Sciatic nerve (tissue), 2 donors: ENCODE data around the gene TIGD6. TPM values are rescaled to one million over a fixed set of nuclear protein-coding genes. Genes with fewer than 3 reads are reported as not detected.
A peak's percentile ranks its signal among the peaks of the same experiment; 100 is the strongest.
"Not testable (repeated sequence)": the region's sequence is repeated elsewhere in the genome, so short reads cannot be mapped to it uniquely, and the experiment has no call there.

Experiments used
- ATAC-seq: fragments of 200-7000 bp; cut with Tn5 transposase; one replicate; pipeline ENCODE4 v1.9.1; 2020; ENCODE audit warnings: mild to moderate bottlenecking, moderate library complexity
- DNase-seq: peaks from one replicate; pipeline ENCODE4 v3.0.0-alpha.2; 2020; ENCODE audit warnings: low spot score
- intact Hi-C: fragments of 100-400 bp; cut with DNase I; formaldehyde crosslinking; loops from one replicate; pipeline ENCODE4 v1.14.2; 2022
- total RNA-seq: library from RNA; stranded (reverse); fragmentation: NEBNext Ultra II Directional; extraction: Animal tissue kit (Norgen Biotek cat#: 25700); gene quantifications from one replicate; pipeline ENCODE4 v1.2.1, GENCODE V29; 2021
- donor health status: DM: no; HTN: no; CAD: no.
- donor health status: DM: no; HTN: no; CAD: no.

The TIGD6 gene
- total RNA-seq = 8.2 TPM

DNA sequence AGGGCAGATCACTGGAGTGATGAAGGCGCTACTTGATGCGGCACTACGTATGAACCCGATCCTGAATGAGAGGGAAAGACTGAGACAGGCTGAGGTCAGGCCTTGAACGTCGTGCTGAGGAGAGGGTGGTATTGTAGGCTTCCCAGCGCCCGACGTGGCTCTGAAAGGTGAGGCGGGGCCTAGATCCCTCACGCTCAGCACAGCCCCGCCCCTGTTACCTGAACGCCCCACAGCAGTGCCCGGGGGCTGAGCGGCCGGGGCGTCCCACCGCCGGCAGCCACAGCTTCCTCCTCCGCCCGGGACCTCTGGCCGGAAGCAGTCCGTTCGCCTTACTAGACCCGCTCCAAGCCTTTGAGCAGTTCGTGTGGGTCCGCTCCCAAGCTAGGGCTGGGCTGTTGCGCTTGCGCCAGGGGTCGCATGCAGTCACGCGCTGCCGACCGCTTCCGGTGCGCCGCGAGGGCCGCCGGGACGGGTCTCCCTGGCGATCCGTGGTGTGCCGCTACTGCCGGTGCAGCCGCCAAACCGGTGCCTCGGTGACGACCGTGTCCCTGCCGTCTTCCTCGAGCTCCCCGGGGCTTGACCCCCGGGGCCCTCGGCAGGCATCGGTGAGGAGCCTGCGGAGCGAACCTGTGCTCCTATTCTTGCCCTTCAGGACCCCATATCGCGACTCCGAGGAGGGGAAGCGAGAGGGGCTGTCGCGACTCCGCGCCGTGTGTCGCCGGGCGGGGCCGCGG is at the start of gene TIGD6, which contains the start of gene HMGXB3:
Gene TIGD6, minus strand, starts transcription at position 399 of the 734 bp plus-strand sequence. CDS start 4,306 bp downstream, outside the sequence.
Gene HMGXB3, plus strand, starts transcription at position 484 of the 734 bp plus-strand sequence. CDS start 4,114 bp downstream, outside the sequence.
- peak; percentile 98 for ATAC-seq
- intact Hi-C loops = no loop called here
- peak; percentile 96 for DNase-seq

GRCh38 chr5:150046031-150046430 is 45.6 kb upstream of the TIGD6 start:
- intact Hi-C loops = no loop called here
- no peak for ATAC-seq
- DNase-seq = no peak

DNA sequence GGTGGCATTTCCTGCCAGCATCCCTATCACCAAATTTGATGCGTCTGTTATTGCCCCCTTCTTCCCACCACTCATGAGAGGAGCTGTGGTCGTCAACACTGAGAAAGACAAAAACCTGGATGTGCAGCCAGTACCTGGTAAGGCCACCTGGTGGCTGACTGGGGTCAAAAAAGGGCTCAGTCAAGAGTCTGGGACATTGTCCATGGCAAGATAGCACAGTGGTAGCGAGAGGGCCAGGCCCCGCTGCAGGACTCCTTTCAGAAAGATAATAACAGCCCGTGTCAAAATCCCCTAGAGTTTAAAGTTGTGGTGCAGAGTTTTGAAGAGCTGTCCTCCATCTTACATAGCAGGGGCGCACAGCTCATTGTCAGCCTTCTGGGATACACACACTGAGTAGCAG is 45.1 kb upstream of the TIGD6 start:
- intact Hi-C loops = no loop called here
- ATAC-seq (no peak), DNase-seq (no peak)

DNA sequence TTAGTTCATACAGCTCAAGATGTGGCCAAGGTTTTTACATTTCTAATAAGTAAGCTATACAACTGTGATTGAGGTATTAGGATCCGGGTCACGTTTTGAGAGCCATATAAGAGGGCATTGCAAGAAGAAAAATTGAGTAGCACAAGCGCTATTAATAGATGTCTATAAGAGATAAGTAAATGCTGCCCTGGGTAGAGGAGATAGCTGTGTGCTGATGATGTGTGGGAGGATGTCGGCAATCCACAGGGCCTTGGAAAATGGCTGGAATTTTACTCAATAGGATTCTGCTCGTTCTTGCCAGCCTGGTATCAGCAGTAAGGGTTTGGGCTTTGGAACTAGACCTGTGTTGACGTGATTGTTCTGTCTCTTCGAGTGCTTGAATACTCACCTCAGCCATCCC is 44.3 kb upstream of the TIGD6 start:
- ATAC-seq = no peak
- no peak for DNase-seq
- intact Hi-C loops = no loop called here

GRCh38 chr5:150044329-150044681 is 43.9 kb upstream of the TIGD6 start:
- ATAC-seq = no peak
- intact Hi-C loops = no loop called here

GRCh38 chr5:150043657-150044328 is 43.3 kb upstream of the TIGD6 start:
- ATAC-seq = no peak
- intact Hi-C loops = no loop called here
- DNase-seq = no peak

More at GRCh38 chr5:150044329-150044681, 43.9 kb upstream of the TIGD6 start:
- DNase-seq = no peak

DNA sequence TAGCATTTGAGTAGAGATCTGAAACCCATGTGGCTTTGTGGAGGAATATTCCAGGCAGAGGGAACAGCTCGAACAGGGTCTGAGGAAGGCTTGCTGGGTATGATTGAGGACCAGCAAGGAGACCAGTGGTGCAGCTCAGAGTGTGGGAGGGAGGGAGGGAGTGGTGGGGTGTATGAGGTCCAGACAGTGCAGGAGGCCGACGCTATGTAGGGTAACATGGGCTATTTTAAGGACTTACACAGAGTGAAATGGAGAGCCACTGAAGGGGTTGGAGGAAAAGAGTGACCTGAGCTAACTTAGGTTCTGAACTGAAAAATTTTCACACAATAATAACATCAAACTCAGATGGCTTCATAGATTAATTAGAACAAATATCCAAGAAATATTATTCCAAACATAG is 42.0 kb upstream of the TIGD6 start:
- DNase-seq (no peak), ATAC-seq (no peak)
- intact Hi-C loops = no loop called here

DNA sequence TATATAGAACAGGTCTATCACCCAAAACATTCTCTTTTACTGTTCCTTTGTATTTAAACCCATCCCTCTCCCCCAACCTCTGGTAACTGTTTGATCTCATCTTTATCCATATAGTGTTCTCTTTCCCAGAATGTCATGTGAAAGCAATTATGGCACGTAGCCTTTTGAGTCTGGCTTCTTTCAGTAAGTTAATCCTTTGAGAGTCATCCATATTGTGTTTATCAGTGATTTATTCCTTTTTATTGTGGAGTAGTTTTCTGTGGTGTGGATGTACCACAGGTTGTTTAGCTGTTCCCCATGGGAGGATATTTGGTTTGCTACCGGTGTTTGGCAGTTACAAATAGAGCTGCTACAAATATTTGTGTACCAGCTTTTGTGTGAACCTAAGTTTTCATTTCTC is 38.1 kb upstream of the TIGD6 start:
- intact Hi-C loops = no loop called here
- no peak for ATAC-seq
- DNase-seq = no peak

GRCh38 chr5:150036513-150036912 is 36.1 kb upstream of the TIGD6 start:
- ATAC-seq (peak; percentile 53), DNase-seq (no peak)
- intact Hi-C loops = no loop called here

DNA sequence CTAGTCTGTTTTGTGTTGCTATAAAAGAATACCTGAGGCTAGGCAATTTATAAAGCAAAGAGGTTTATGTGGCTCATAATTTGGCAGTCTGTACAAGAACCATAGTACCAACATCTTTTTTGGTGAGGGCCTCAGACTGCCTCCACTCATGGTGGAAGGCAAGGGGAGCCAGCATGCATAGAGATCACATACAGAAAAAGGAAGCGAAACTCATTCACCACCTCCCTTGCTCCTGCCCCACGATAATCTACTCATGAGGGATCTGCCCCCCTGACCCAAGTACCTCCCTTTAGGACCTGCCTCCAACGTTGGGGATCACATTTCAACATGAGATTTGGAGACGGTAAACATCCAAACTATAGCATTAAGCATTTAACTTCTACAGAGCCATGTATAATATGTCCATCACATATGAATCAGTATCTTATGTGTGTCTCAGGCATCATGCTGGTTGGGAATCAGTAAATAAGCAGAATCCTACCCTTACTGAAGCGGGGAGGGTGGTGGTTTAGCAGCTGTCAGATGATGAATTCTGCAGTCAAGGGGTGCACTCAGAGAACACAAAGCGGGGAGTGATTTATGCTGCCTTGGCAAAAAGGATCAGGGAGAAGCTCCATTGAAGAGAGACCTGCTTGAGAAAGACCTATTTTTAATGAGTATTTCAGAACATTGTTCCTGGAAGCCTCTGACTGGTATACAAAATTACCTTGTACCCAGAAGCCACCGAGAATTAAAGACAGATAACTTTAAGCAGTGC is 34.9 kb upstream of the TIGD6 start:
- DNase-seq (no peak), ATAC-seq (no peak)
- intact Hi-C loops = no loop called here

GRCh38 chr5:150034662-150035061 is 34.2 kb upstream of the TIGD6 start:
- DNase-seq (no peak), ATAC-seq (peak; percentile 82)
- intact Hi-C loops = no loop called here

DNA sequence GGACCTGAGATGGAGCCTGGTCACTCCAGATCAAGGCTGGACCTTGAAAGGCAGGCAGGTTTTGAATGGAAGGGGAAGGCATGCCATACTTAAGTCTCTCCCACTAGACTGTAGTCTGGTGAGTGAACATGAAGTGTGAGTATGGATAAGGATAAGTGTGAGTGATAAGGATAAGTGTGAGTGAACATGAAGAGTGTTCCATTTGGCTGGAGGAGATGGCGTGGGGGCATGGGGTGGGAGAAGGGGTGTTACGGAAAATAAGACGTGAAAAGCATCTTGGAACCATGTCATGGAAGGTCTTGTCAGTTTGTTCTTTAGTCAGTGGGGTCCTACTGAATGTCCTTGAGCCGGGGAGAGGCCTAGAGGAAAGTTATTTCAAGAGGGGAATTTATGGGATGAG is 32.9 kb upstream of the TIGD6 start:
- no peak for ATAC-seq
- no peak for DNase-seq
- intact Hi-C loops = no loop called here

- DNase-seq, intact Hi-C loops, ATAC-seq: not testable (repeated sequence)
Measured at GRCh38 chr5:150028047-150028446, 27.6 kb upstream of the TIGD6 start.

GRCh38 chr5:150026682-150027172 is 26.3 kb upstream of the TIGD6 start:
- ATAC-seq = no peak
- intact Hi-C loops = no loop called here
- DNase-seq = no peak

DNA sequence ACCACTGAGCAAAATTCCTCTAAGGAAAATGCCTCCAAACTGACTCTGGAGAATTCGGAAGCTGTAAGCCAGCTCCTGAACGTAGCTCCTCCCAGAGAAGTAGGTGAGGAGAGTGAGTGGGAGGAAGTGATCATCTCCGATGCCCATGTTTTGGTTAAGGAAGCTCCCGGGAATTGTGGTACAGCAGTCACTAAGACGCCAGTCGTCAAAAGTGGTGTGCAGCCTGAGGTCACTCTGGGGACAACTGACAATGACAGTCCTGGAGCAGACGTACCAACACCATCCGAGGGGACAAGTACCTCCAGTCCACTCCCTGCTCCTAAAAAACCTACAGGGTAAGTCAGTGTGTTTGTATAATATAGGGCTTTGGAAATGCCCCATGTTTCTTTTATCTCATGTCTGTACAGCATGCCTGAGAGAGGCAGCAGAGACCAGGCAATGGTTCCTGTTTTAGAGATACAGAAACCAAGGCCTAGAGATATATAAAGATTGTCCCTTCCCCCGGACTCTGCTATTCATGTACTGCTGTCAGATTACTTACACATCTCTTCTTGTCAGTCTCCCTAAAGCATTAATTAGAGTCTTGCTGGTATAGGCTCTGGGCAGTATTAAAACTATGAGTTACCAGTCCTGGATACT is 24.0 kb upstream of the TIGD6 start:
- intact Hi-C loops = no loop called here
- DNase-seq = no peak
- ATAC-seq = no peak

GRCh38 chr5:150023136-150023535 is 22.7 kb upstream of the TIGD6 start:
- DNase-seq (no peak), ATAC-seq (no peak)
- intact Hi-C loops = no loop called here

- intact Hi-C loops = no loop called here
- DNase-seq (no peak), ATAC-seq (no peak)
Measured at GRCh38 chr5:150022681-150023080, 22.2 kb upstream of the TIGD6 start.

GRCh38 chr5:150022158-150022531 is 21.7 kb upstream of the TIGD6 start:
- DNase-seq (no peak), ATAC-seq (peak; percentile 34)
- intact Hi-C loops = no loop called here

GRCh38 chr5:150021491-150022157 is 21.2 kb upstream of the TIGD6 start:
- DNase-seq = no peak
- intact Hi-C loops = no loop called here
- no peak for ATAC-seq
